ENCODE results near the gene HDHD5. TPM values are rescaled to one million over a fixed set of nuclear protein-coding genes. Genes with fewer than 3 reads are reported as not detected.

The HDHD5 gene
- total and polyA plus RNA-seq, 2 of the 13 experiments (the other 11 are each of a cell fraction or from before 2014, with no cell fraction given) = not detected

GRCh38 chr22:17119481-17120202 is 39.4 kb downstream of the HDHD5 start (continued):
- 0 out of 2 replicates have a peak, but pooled peaks have one; percentile 5 for TF ChIP-seq ZNF574 (CRISPR knock-in tag; IDR thresholded peaks at IDR 0.05)
- no peak for TF ChIP-seq PLRG1 (conservative IDR thresholded peaks at IDR 0.05)
- peak; percentile 52 for TF ChIP-seq CTCF (CRISPR knock-in tag; IDR thresholded peaks at IDR 0.05)
- TF ChIP-seq RAD21 (CRISPR knock-in tag; IDR thresholded peaks at IDR 0.05) = peak; percentile 67
- no peak for TF ChIP-seq ZNF33A (CRISPR knock-in tag; IDR thresholded peaks at IDR 0.05; ENCODE audit: borderline replicate concordance)
- TF ChIP-seq EEA1 (CRISPR knock-in tag; IDR thresholded peaks at IDR 0.05; ENCODE audit: borderline replicate concordance) = no peak
- TF ChIP-seq ZNF281 (CRISPR knock-in tag; IDR thresholded peaks at IDR 0.05; ENCODE audit: borderline replicate concordance) = no peak
- TF ChIP-seq MIER2 (CRISPR knock-in tag; IDR thresholded peaks at IDR 0.05) = peak; percentile 34; the same call in 1 of the 2 replicates
- no peak for TF ChIP-seq HNRNPK (IDR thresholded peaks at IDR 0.05; ENCODE audit: low read depth, low read length, poor library complexity, severe bottlenecking)
- TF ChIP-seq TRAFD1 (CRISPR knock-in tag; IDR thresholded peaks at IDR 0.05; ENCODE audit: borderline replicate concordance) = no peak
- no peak for TF ChIP-seq FLYWCH1 (CRISPR knock-in tag; IDR thresholded peaks at IDR 0.05)
- TF ChIP-seq EED (CRISPR knock-in tag; IDR thresholded peaks at IDR 0.05) = no peak
- no peak for TF ChIP-seq KLF6 (CRISPR knock-in tag; IDR thresholded peaks at IDR 0.05)
- TF ChIP-seq KLF11 (CRISPR knock-in tag; IDR thresholded peaks at IDR 0.05) = no peak
- no peak for TF ChIP-seq POLR2AphosphoS5 (IDR thresholded peaks at IDR 0.05; ENCODE audit: low read depth, low read length)

Measured in HepG2 (cell line).